ENCODE measurements around the gene CES2.

The CES2 gene

DNA sequence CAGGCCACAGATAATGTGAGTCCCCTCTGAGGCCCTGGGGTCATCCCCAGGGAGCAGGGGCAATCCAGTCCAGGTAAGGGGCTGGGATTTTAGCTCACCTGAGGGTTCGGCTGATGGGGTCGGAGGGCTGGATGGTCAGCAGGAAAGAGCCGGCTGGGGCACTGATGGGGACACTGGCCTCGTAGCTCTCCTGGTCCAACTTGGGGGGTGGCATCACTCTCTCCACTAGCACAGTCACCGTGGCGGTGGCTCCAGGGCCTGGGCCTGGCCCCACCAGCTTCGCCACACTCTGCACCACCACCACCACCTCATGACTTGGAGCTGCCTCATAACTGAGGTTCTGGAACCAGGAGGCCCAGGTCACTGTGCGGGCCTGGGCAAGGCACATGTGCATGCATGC, 23.5 kb upstream of the CES2 start:
- 95% methylated on average over 8 of the region's 8 CpGs for WGBS
- Histone ChIP-seq H3K27ac (ENCODE audit: low read length, poor library complexity, severe bottlenecking) (no peak overlapping the region), H3K4me3 (ENCODE audit: insufficient read depth in 1 of 2, low read depth in 1 of 2, low read length in 2 of 2) (no peak overlapping the region), H2AK5ac (ENCODE audit: low read length, severe bottlenecking) (no peak overlapping the region), H3K4me1 (ENCODE audit: control insufficient read depth, insufficient read depth, low read depth, low read length) (no peaks in the 10 kb centered on the region), H3K4ac (ENCODE audit: low read depth in 1 of 2, low read length in 2 of 2) (no peak overlapping the region), H3K27me3 (ENCODE audit: control insufficient read depth in 1 of 2, insufficient read depth in 1 of 2, low read length in 2 of 2) (peaks cover 31 to 65% of the 10 kb centered on the region in 2 experiments), H3K9ac (ENCODE audit: low read length) (no peak overlapping the region), H2AFZ (ENCODE audit: low read depth, low read length) (no peak overlapping the region), H4K91ac (ENCODE audit: low read length) (no peak overlapping the region), H3K14ac (ENCODE audit: low read length in 2 of 2) (no peak overlapping the region), H2BK5ac (ENCODE audit: low read depth, low read length, poor library complexity, severe bottlenecking) (no peak overlapping the region), H2BK12ac (ENCODE audit: low read length in 2 of 2) (no peak overlapping the region), H3K18ac (ENCODE audit: low read depth in 1 of 2, low read length in 2 of 2) (no peak overlapping the region), H2BK120ac (ENCODE audit: low read depth, low read length) (no peak overlapping the region), H4K8ac (ENCODE audit: low read length) (no peak overlapping the region), H3K4me2 (ENCODE audit: low read length, poor library complexity, severe bottlenecking) (no peak overlapping the region), H3K9me3 (ENCODE audit: control insufficient read depth, low read length) (no peaks in the 10 kb centered on the region), H3K79me1 (replicated peaks; ENCODE audit: low read length, poor library complexity, severe bottlenecking) (no peaks in the 10 kb centered on the region), H3K23ac (ENCODE audit: low read length in 2 of 2) (no peak overlapping the region), H3K36me3 (ENCODE audit: control insufficient read depth in 1 of 2, insufficient read depth in 2 of 2, low read depth in 1 of 2, low read length in 2 of 2) (no peaks in the 10 kb centered on the region), H2BK15ac (ENCODE audit: low read depth, poor library complexity, severe bottlenecking) (peak overlapping the region; percentile 41)
- no peak for DNase-seq

DNA sequence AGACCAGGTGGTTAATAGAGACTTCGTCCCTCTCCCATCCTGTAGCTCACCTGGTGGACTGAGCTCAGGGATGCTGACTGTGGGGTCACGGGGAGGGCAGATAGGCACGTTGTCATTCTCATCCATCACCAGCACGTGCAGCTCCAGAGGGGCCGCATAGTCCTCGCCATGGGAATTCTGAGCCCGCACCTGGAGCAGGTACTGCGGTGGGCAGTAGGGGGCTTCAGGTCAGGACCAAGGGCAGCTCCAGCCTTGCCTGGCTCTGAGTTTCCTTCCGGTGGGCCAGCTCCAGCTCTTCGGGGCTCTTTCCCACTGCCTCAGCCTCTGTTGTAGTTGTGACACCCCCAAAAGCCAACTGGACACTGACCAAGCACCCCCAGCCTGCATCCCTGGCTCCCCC, 22.2 kb upstream of the CES2 start:
- Histone ChIP-seq H2BK15ac (ENCODE audit: low read depth, poor library complexity, severe bottlenecking) (no peak overlapping the region), H2BK5ac (ENCODE audit: low read depth, low read length, poor library complexity, severe bottlenecking) (no peak overlapping the region), H2BK120ac (ENCODE audit: low read depth, low read length) (no peak overlapping the region), H4K8ac (ENCODE audit: low read length) (no peak overlapping the region), H3K4me1 (ENCODE audit: control insufficient read depth, insufficient read depth, low read depth, low read length) (peaks cover 2% of the 10 kb centered on the region), H3K4me3 (ENCODE audit: insufficient read depth in 1 of 2, low read depth in 1 of 2, low read length in 2 of 2) (no peak overlapping the region), H3K18ac (ENCODE audit: low read depth in 1 of 2, low read length in 2 of 2) (no peak overlapping the region), H3K9ac (ENCODE audit: low read length) (no peak overlapping the region), H3K4me2 (ENCODE audit: low read length, poor library complexity, severe bottlenecking) (no peak overlapping the region), H4K91ac (ENCODE audit: low read length) (no peak overlapping the region), H3K36me3 (ENCODE audit: control insufficient read depth in 1 of 2, insufficient read depth in 2 of 2, low read depth in 1 of 2, low read length in 2 of 2) (no peaks in the 10 kb centered on the region), H2AFZ (ENCODE audit: low read depth, low read length) (no peak overlapping the region), H3K4ac (ENCODE audit: low read depth in 1 of 2, low read length in 2 of 2) (no peak overlapping the region), H2AK5ac (ENCODE audit: low read length, severe bottlenecking) (no peak overlapping the region), H3K27me3 (ENCODE audit: control insufficient read depth in 1 of 2, insufficient read depth in 1 of 2, low read length in 2 of 2) (peaks cover 22 to 66% of the 10 kb centered on the region in 2 experiments), H3K23ac (ENCODE audit: low read length in 2 of 2) (no peak overlapping the region), H3K79me1 (replicated peaks; ENCODE audit: low read length, poor library complexity, severe bottlenecking) (no peaks in the 10 kb centered on the region), H3K14ac (ENCODE audit: low read length in 2 of 2) (no peak overlapping the region), H3K9me3 (ENCODE audit: control insufficient read depth, low read length) (no peaks in the 10 kb centered on the region), H3K27ac (ENCODE audit: low read length, poor library complexity, severe bottlenecking) (no peak overlapping the region), H2BK12ac (ENCODE audit: low read length in 2 of 2) (no peak overlapping the region)
- no peak for DNase-seq
- WGBS, result 39% methylated on average over 10 of the region's 10 CpGs

GRCh38 chr16:66913711-66914110, 21.6 kb upstream of the CES2 start:
- WGBS, result 81% methylated on average over 4 of the region's 4 CpGs

GRCh38 chr16:66914541-66914940, 20.8 kb upstream of the CES2 start:
- Histone ChIP-seq H3K4me3 (ENCODE audit: insufficient read depth in 1 of 2, low read depth in 1 of 2, low read length in 2 of 2) (no peak overlapping the region), H2BK5ac (ENCODE audit: low read depth, low read length, poor library complexity, severe bottlenecking) (no peak overlapping the region), H4K91ac (ENCODE audit: low read length) (no peak overlapping the region), H3K79me1 (replicated peaks; ENCODE audit: low read length, poor library complexity, severe bottlenecking) (no peaks in the 10 kb centered on the region), H2AK5ac (ENCODE audit: low read length, severe bottlenecking) (no peak overlapping the region), H3K4ac (ENCODE audit: low read depth in 1 of 2, low read length in 2 of 2) (no peak overlapping the region), H2BK12ac (ENCODE audit: low read length in 2 of 2) (no peak overlapping the region), H3K4me2 (ENCODE audit: low read length, poor library complexity, severe bottlenecking) (no peak overlapping the region), H2BK120ac (ENCODE audit: low read depth, low read length) (no peak overlapping the region), H3K27me3 (ENCODE audit: control insufficient read depth in 1 of 2, insufficient read depth in 1 of 2, low read length in 2 of 2) (peaks cover 12 to 71% of the 10 kb centered on the region in 2 experiments), H3K36me3 (ENCODE audit: control insufficient read depth in 1 of 2, insufficient read depth in 2 of 2, low read depth in 1 of 2, low read length in 2 of 2) (no peaks in the 10 kb centered on the region), H2AFZ (ENCODE audit: low read depth, low read length) (no peak overlapping the region), H3K9me3 (ENCODE audit: control insufficient read depth, low read length) (no peaks in the 10 kb centered on the region), H3K14ac (ENCODE audit: low read length in 2 of 2) (no peak overlapping the region), H3K4me1 (ENCODE audit: control insufficient read depth, insufficient read depth, low read depth, low read length) (peaks cover 16% of the 10 kb centered on the region), H3K27ac (ENCODE audit: low read length, poor library complexity, severe bottlenecking) (no peak overlapping the region), H2BK15ac (ENCODE audit: low read depth, poor library complexity, severe bottlenecking) (no peak overlapping the region), H4K8ac (ENCODE audit: low read length) (no peak overlapping the region), H3K23ac (ENCODE audit: low read length in 2 of 2) (no peak overlapping the region), H3K18ac (ENCODE audit: low read depth in 1 of 2, low read length in 2 of 2) (no peak overlapping the region), H3K9ac (ENCODE audit: low read length) (no peak overlapping the region)
- WGBS, result over 99% methylated on average over 4 of the region's 7 CpGs
- no peak for DNase-seq

More at GRCh38 chr16:66913711-66914110, 21.6 kb upstream of the CES2 start:
- Histone ChIP-seq H3K9ac (ENCODE audit: low read length) (no peak overlapping the region), H3K9me3 (ENCODE audit: control insufficient read depth, low read length) (no peaks in the 10 kb centered on the region), H3K14ac (ENCODE audit: low read length in 2 of 2) (no peak overlapping the region), H2AFZ (ENCODE audit: low read depth, low read length) (no peak overlapping the region), H3K23ac (ENCODE audit: low read length in 2 of 2) (no peak overlapping the region), H2BK5ac (ENCODE audit: low read depth, low read length, poor library complexity, severe bottlenecking) (no peak overlapping the region), H4K91ac (ENCODE audit: low read length) (no peak overlapping the region), H3K18ac (ENCODE audit: low read depth in 1 of 2, low read length in 2 of 2) (no peak overlapping the region), H2BK15ac (ENCODE audit: low read depth, poor library complexity, severe bottlenecking) (no peak overlapping the region), H2AK5ac (ENCODE audit: low read length, severe bottlenecking) (no peak overlapping the region), H3K4me1 (ENCODE audit: control insufficient read depth, insufficient read depth, low read depth, low read length) (peaks cover 8% of the 10 kb centered on the region), H3K27me3 (ENCODE audit: control insufficient read depth in 1 of 2, insufficient read depth in 1 of 2, low read length in 2 of 2) (peaks cover 16 to 67% of the 10 kb centered on the region in 2 experiments), H4K8ac (ENCODE audit: low read length) (no peak overlapping the region), H3K27ac (ENCODE audit: low read length, poor library complexity, severe bottlenecking) (no peak overlapping the region), H3K4me2 (ENCODE audit: low read length, poor library complexity, severe bottlenecking) (no peak overlapping the region), H3K36me3 (ENCODE audit: control insufficient read depth in 1 of 2, insufficient read depth in 2 of 2, low read depth in 1 of 2, low read length in 2 of 2) (no peaks in the 10 kb centered on the region), H3K4ac (ENCODE audit: low read depth in 1 of 2, low read length in 2 of 2) (no peak overlapping the region), H3K4me3 (ENCODE audit: insufficient read depth in 1 of 2, low read depth in 1 of 2, low read length in 2 of 2) (no peak overlapping the region), H3K79me1 (replicated peaks; ENCODE audit: low read length, poor library complexity, severe bottlenecking) (no peaks in the 10 kb centered on the region), H2BK120ac (ENCODE audit: low read depth, low read length) (no peak overlapping the region), H2BK12ac (ENCODE audit: low read length in 2 of 2) (no peak overlapping the region)
- no peak for DNase-seq

Data from mesenchymal stem cell (in vitro differentiated cells and primary cell).